Eye (tissue), 1 donor: ENCODE measurements around the gene WIZ.

Experiments used
- DNase-seq: peaks from one replicate; pipeline ENCODE4 v3.0.0-alpha.2; 2015

Gene WIZ

GRCh38 chr19:15464394-15465385, 14.9 kb upstream of the WIZ start, which contains the start of gene RASAL3:
Gene RASAL3 (minus strand): TSS chr19:15464544. CDS start chr19:15464358, 186 bp downstream.
- DNase-seq: no peak

GRCh38 chr19:15463861-15464371, 14.2 kb upstream of the WIZ start:
- no peak for DNase-seq

- no peak for DNase-seq
These were observed 11.9 kb upstream of the WIZ start for GRCh38 chr19:15461694-15462093.

GRCh38 chr19:15457701-15458484, 8.1 kb upstream of the WIZ start:
- peak; percentile 28 for DNase-seq

GRCh38 chr19:15456871-15457700, 7.3 kb upstream of the WIZ start:
- DNase-seq: peak; percentile 18

- DNase-seq: no peak
These were observed 6.7 kb upstream of the WIZ start for GRCh38 chr19:15456441-15456840.

- DNase-seq: no peak
These were observed 6.2 kb upstream of the WIZ start for GRCh38 chr19:15455996-15456395.

GRCh38 chr19:15453906-15454860, 4.4 kb upstream of the WIZ start:
- DNase-seq: no peak

- DNase-seq: peak; percentile 20
These were observed 3.4 kb upstream of the WIZ start for GRCh38 chr19:15453091-15453578.

- DNase-seq: peak; percentile 91
These were observed 2.6 kb upstream of the WIZ start for GRCh38 chr19:15452111-15453047.

GRCh38 chr19:15450528-15450890, 753 bp upstream of the WIZ start:
- peak; percentile 5 for DNase-seq

GRCh38 chr19:15448778-15449619, 757 bp downstream of the WIZ start:
- DNase-seq: peak; percentile 39

GRCh38 chr19:15448044-15448777, 1.5 kb downstream of the WIZ start:
- no peak for DNase-seq

GRCh38 chr19:15447057-15447456, 2.7 kb downstream of the WIZ start:
- DNase-seq: no peak

- no peak for DNase-seq
These were observed 3.9 kb downstream of the WIZ start for GRCh38 chr19:15445807-15446376.

- no peak for DNase-seq
These were observed 4.5 kb downstream of the WIZ start for GRCh38 chr19:15445227-15445605.

- no peak for DNase-seq
These were observed 5.1 kb downstream of the WIZ start for GRCh38 chr19:15444505-15445226.
